SK-N-MC (cell line): Measurements from ENCODE around the gene DNMBP.
A peak's percentile ranks its signal among the peaks of the same experiment; 100 is the strongest.
"Not testable (repeated sequence)": the region's sequence is repeated elsewhere in the genome, so short reads cannot be mapped to it uniquely, and the experiment has no call there.

ENCODE experiments used
- DNase-seq: peaks from one replicate; pipeline ENCODE4 v3.0.0-alpha.2; 2011; ENCODE audit warnings: low read depth, low spot score
- H3K27ac ChIP-seq: fragments of 200-600 bp; sonication (generic); 2 replicates; pipeline ENCODE4 v1.5.1; 2016; ENCODE audit warnings: mixed run types
- H3K36me3 ChIP-seq: fragments of 200-600 bp; sonication (generic); 2 replicates; pipeline ENCODE4 v1.6.1; 2017; ENCODE audit warnings: antibody characterized with exemption, low read length, mixed read lengths; ENCODE audit not compliant: insufficient read depth
- H3K4me3 ChIP-seq: fragments of 200-600 bp; sonication (generic); 2 replicates; pipeline ENCODE4 v1.5.1; 2016
- H3K9ac ChIP-seq: fragments of 200-600 bp; sonication (generic); 2 replicates; pipeline ENCODE4 v1.8.0; 2017; ENCODE audit warnings: mixed run types, mixed read lengths; ENCODE audit not compliant: insufficient read length
- H3K9me3 ChIP-seq: fragments of 200-600 bp; sonication (generic); 2 replicates; pipeline ENCODE4 v1.6.1; 2017; ENCODE audit warnings: low read depth, mild to moderate bottlenecking, antibody characterized with exemption, low read length, moderate library complexity, mixed read lengths
- EZH2 ChIP-seq: fragments of 200-600 bp; sonication (generic); IDR thresholded peaks from one replicate; pipeline ENCODE4 v1.6.1; 2017; ENCODE audit warnings: antibody characterized with exemption
- FOXP2 ChIP-seq: optimal IDR thresholded peaks from 2 replicates; pipeline ENCODE3; 2011; ENCODE audit warnings: mild to moderate bottlenecking, moderate library complexity; ENCODE audit not compliant: insufficient read depth; ENCODE audit errors: extremely low read length, control extremely low read depth
- POLR2AphosphoS5 ChIP-seq: IDR thresholded peaks from 2 replicates; pipeline ENCODE4 v1.6.1; 2012; ENCODE audit warnings: mild to moderate bottlenecking, low read depth, low read length, borderline replicate concordance

DNMBP gene

GRCh38 chr10:99913831-99914235 lies 95.9 kb downstream of the DNMBP start:
- DNase-seq: no peak
- no peaks in the 10 kb centered on the region for H3K9me3 ChIP-seq
- H3K27ac ChIP-seq: peak overlapping the region; percentile 83
- no peak for TF ChIP-seq FOXP2
- H3K36me3 ChIP-seq: no peaks in the 10 kb centered on the region; the same call in 1 of the 2 replicates
- H3K4me3 ChIP-seq: peak overlapping the region; percentile 85
- H3K9ac ChIP-seq: peak overlapping the region; percentile 78

- DNase-seq: no peak
- TF ChIP-seq EZH2 (no peak), POLR2AphosphoS5 (no peak), FOXP2 (no peak)
- H3K9ac ChIP-seq: no peak overlapping the region
- H3K9me3 ChIP-seq: no peaks in the 10 kb centered on the region
- no peak overlapping the region for H3K27ac ChIP-seq
- H3K4me3 ChIP-seq: peak overlapping the region; percentile 85
- peaks cover 12% of the 10 kb centered on the region; the same call in 1 of the 2 replicates for H3K36me3 ChIP-seq
These were observed 97.7 kb downstream of the DNMBP start for GRCh38 chr10:99912041-99912440.

GRCh38 chr10:99908512-99908911 lies 101.2 kb downstream of the DNMBP start:
- Histone ChIP-seq H3K4me3 (no peak overlapping the region), H3K9ac (no peak overlapping the region), H3K27ac (no peak overlapping the region), H3K9me3 (no peaks in the 10 kb centered on the region), H3K36me3 (peaks cover 18% of the 10 kb centered on the region; the same call in 1 of the 2 replicates)
- TF ChIP-seq EZH2: no peak
- no peak for TF ChIP-seq POLR2AphosphoS5
- DNase-seq: no peak

- DNase-seq: no peak
- Histone ChIP-seq H3K9me3 (no peaks in the 10 kb centered on the region), H3K36me3 (peaks cover 18% of the 10 kb centered on the region; the same call in 1 of the 2 replicates), H3K9ac (no peak overlapping the region), H3K4me3 (no peak overlapping the region), H3K27ac (no peak overlapping the region)
- no peak for TF ChIP-seq POLR2AphosphoS5
These were observed 103.3 kb downstream of the DNMBP start for GRCh38 chr10:99906470-99906869.

GRCh38 chr10:99905971-99906370 lies 103.8 kb downstream of the DNMBP start:
- DNase-seq: no peak
- no peaks in the 10 kb centered on the region for H3K9me3 ChIP-seq
- peaks cover 18% of the 10 kb centered on the region; the same call in 1 of the 2 replicates for H3K36me3 ChIP-seq
- no peak overlapping the region for H3K4me3 ChIP-seq
- H3K9ac ChIP-seq: no peak overlapping the region
- TF ChIP-seq FOXP2: no peak
- no peak for TF ChIP-seq EZH2
- TF ChIP-seq POLR2AphosphoS5: no peak
- no peak overlapping the region for H3K27ac ChIP-seq

GRCh38 chr10:99895867-99896266 lies 113.9 kb downstream of the DNMBP start:
- Histone ChIP-seq H3K4me3 (no peak overlapping the region), H3K27ac (no peak overlapping the region), H3K36me3 (peaks cover 40% of the 10 kb centered on the region), H3K9me3 (no peaks in the 10 kb centered on the region), H3K9ac (no peak overlapping the region)
- no peak for DNase-seq
- no peak for TF ChIP-seq EZH2
- TF ChIP-seq FOXP2: no peak
- no peak for TF ChIP-seq POLR2AphosphoS5

- H3K4me3 ChIP-seq, H3K27ac ChIP-seq, H3K9ac ChIP-seq, DNase-seq, H3K9me3 ChIP-seq: not testable (repeated sequence)
- H3K36me3 ChIP-seq: peaks cover 40% of the 10 kb centered on the region
These were observed 114.7 kb downstream of the DNMBP start for GRCh38 chr10:99895066-99895465.

GRCh38 chr10:99894613-99895012 lies 115.1 kb downstream of the DNMBP start:
- TF ChIP-seq EZH2 (no peak), POLR2AphosphoS5 (no peak), FOXP2 (no peak)
- H3K4me3 ChIP-seq: no peak overlapping the region
- H3K9ac ChIP-seq: no peak overlapping the region
- H3K36me3 ChIP-seq: peaks cover 40% of the 10 kb centered on the region
- DNase-seq: no peak
- H3K9me3 ChIP-seq: no peaks in the 10 kb centered on the region
- no peak overlapping the region for H3K27ac ChIP-seq

- Histone ChIP-seq H3K4me3 (no peak overlapping the region), H3K36me3 (peaks cover 20% of the 10 kb centered on the region; the same call in 1 of the 2 replicates), H3K9me3 (no peaks in the 10 kb centered on the region), H3K27ac (no peak overlapping the region), H3K9ac (no peak overlapping the region)
- TF ChIP-seq POLR2AphosphoS5: no peak
- no peak for TF ChIP-seq EZH2
- no peak for TF ChIP-seq FOXP2
- no peak for DNase-seq
These were observed 121.1 kb downstream of the DNMBP start for GRCh38 chr10:99888622-99889021.

GRCh38 chr10:99883523-99883922 lies 126.2 kb downstream of the DNMBP start:
- TF ChIP-seq FOXP2: no peak
- no peak for TF ChIP-seq EZH2
- no peak for TF ChIP-seq POLR2AphosphoS5
- Histone ChIP-seq H3K9me3 (no peaks in the 10 kb centered on the region), H3K9ac (no peak overlapping the region), H3K27ac (no peak overlapping the region), H3K4me3 (no peak overlapping the region), H3K36me3 (peaks cover 30% of the 10 kb centered on the region; the same call in 1 of the 2 replicates)
- DNase-seq: no peak
